Endothelial cell of umbilical vein (primary cell): ENCODE results near the gene ZDHHC11. TPM values are rescaled to one million over a fixed set of nuclear protein-coding genes. Genes with fewer than 3 reads are reported as not detected.
A peak's percentile ranks its signal among the peaks of the same experiment; 100 is the strongest.

Experiments used
- BruUV-seq: library from RNA; stranded (reverse); fragments of 400-500 nt; replicated peaks from 2 replicates; lab custom pipeline; 2021; lab: Mats Ljungman, UMichigan
- CTCF ChIA-PET: fragments of 300-600, 350-600 bp; sonication (Branson Sonifier 250); formaldehyde crosslinking; loops from one replicate; lab custom pipeline; 2021; ENCODE audit warnings: antibody characterized with exemption, inconsistent platforms; lab: Charles Lee
- POLR2A ChIA-PET: fragments of 300-600, 350-600 bp; sonication (Branson Sonifier 250); formaldehyde crosslinking; loops from one replicate; lab custom pipeline; 2021; ENCODE audit warnings: antibody characterized with exemption, inconsistent platforms; lab: Charles Lee
- DNase-seq: peaks from one replicate; pipeline ENCODE4 v3.0.0-alpha.2; 2011; ENCODE audit warnings: low read depth, low spot score
- FAIRE-seq: peaks from 2 replicates; lab custom pipeline; 2011; peaks lifted over from hg19 to GRCh38; lab: Jason Lieb, UNC
- H2AFZ ChIP-seq: 2 replicates; pipeline ENCODE4 v1.6.0; 2012; ENCODE audit warnings: low read depth, low read length, control low read depth, inconsistent platforms
- H3K27ac ChIP-seq: 2 replicates; pipeline ENCODE4 v1.5.1; 2011; ENCODE audit warnings: low read depth, mild to moderate bottlenecking, control low read depth, low read length, moderate library complexity; ENCODE audit not compliant: insufficient read depth
- H3K27me3 ChIP-seq, 2 experiments: 2 replicates each; pipeline versions ENCODE4 v1.6.0 to v1.6.1; 2011; ENCODE audit warnings: low read length in 2 of 2, mixed read lengths in 1 of 2; ENCODE audit not compliant: control insufficient read depth in 2 of 2, insufficient read depth in 2 of 2
- H3K36me3 ChIP-seq, 2 experiments: 2 replicates in 1 of 2; 3 replicates in 1 of 2; pipeline ENCODE4 v1.5.1; 2011; ENCODE audit warnings: low read length in 2 of 2, mild to moderate bottlenecking in 1 of 2, moderate library complexity in 1 of 2; ENCODE audit not compliant: control insufficient read depth in 2 of 2, insufficient read depth in 2 of 2; ENCODE audit errors: extremely low read depth in 1 of 2
- H3K4me1 ChIP-seq: 3 replicates; pipeline ENCODE4 v1.5.1; 2011; ENCODE audit warnings: mild to moderate bottlenecking, low read length; ENCODE audit not compliant: control insufficient read depth, insufficient read depth; ENCODE audit errors: extremely low read depth
- H3K4me2 ChIP-seq: 2 replicates; pipeline ENCODE4 v1.6.1; 2011; ENCODE audit warnings: low read length, control low read depth, mixed read lengths; ENCODE audit not compliant: insufficient read depth
- H3K4me3 ChIP-seq, 3 experiments: fragments of 200-600 bp in 1 of 3; sonication (generic), shearing (Covaris generic) in 1 of 3; replicated peaks in 1 of 3; 2 replicates each; pipeline ENCODE4 v1.5.1; 2011 to 2016; ENCODE audit warnings: control low read depth in 3 of 3, low read length in 3 of 3, mild to moderate bottlenecking in 2 of 3, inconsistent platforms in 1 of 3, low read depth in 1 of 3, moderate library complexity in 1 of 3; ENCODE audit not compliant: insufficient read depth in 1 of 3
- H3K79me2 ChIP-seq: 2 replicates; pipeline ENCODE4 v1.6.0; 2012; ENCODE audit warnings: low read length, inconsistent platforms; ENCODE audit not compliant: control insufficient read depth, insufficient read depth
- H3K9ac ChIP-seq: replicated peaks from 2 replicates; pipeline ENCODE3; 2011; ENCODE audit warnings: low read length, control low read depth; ENCODE audit not compliant: insufficient read depth; ENCODE audit errors: extremely low read depth
- H3K9me1 ChIP-seq: replicated peaks from 3 replicates; pipeline ENCODE4 v1.6.0; 2011; ENCODE audit warnings: mild to moderate bottlenecking, low read length; ENCODE audit not compliant: control insufficient read depth, insufficient read depth; ENCODE audit errors: extremely low read depth
- H3K9me3 ChIP-seq: replicated peaks from 2 replicates; pipeline ENCODE4 v1.5.1; 2012; ENCODE audit warnings: low read length, inconsistent platforms; ENCODE audit not compliant: control insufficient read depth, insufficient read depth
- H4K20me1 ChIP-seq: replicated peaks from 2 replicates; pipeline ENCODE3; 2011; ENCODE audit warnings: mild to moderate bottlenecking, low read length; ENCODE audit not compliant: control insufficient read depth, insufficient read depth; ENCODE audit errors: extremely low read depth
- EZH2 ChIP-seq: IDR thresholded peaks from 2 replicates; pipeline ENCODE4 v1.6.1; 2012; ENCODE audit warnings: borderline replicate concordance, low read depth, mild to moderate bottlenecking, moderate library complexity, low read length, inconsistent platforms; ENCODE audit not compliant: severe bottlenecking
- FOS ChIP-seq: IDR thresholded peaks from 2 replicates; pipeline ENCODE4 v1.6.1; 2011; ENCODE audit warnings: mild to moderate bottlenecking, low read length, moderate library complexity, borderline replicate concordance; ENCODE audit not compliant: insufficient read depth
- GATA2 ChIP-seq: IDR thresholded peaks from 2 replicates; pipeline ENCODE4 v1.7.0; 2011; ENCODE audit warnings: low read depth, mild to moderate bottlenecking, moderate library complexity, mixed read lengths, low read length; ENCODE audit not compliant: insufficient read length, insufficient read depth
- JUN ChIP-seq: IDR thresholded peaks from 2 replicates; pipeline ENCODE4 v1.6.1; 2011; ENCODE audit warnings: borderline replicate concordance, low read depth; ENCODE audit not compliant: insufficient read length, insufficient read depth
- MYC ChIP-seq: IDR thresholded peaks from one replicate; pipeline ENCODE4 v1.6.1; 2011; ENCODE audit warnings: mild to moderate bottlenecking, low read depth, low read length
- POLR2A ChIP-seq: IDR thresholded peaks from 2 replicates; pipeline ENCODE4 v1.6.1; 2012; ENCODE audit warnings: low read depth, mild to moderate bottlenecking, control low read depth, low read length
- POLR2AphosphoS5 ChIP-seq: IDR thresholded peaks from 2 replicates; pipeline ENCODE4 v1.6.1; 2012; ENCODE audit warnings: low read depth, mild to moderate bottlenecking, control low read depth, low read length, moderate library complexity; ENCODE audit not compliant: insufficient read depth
- dilution Hi-C: fragments of 300-500 bp; cut with MboI; formaldehyde crosslinking; loops from one replicate; pipeline ENCODE4 v1.15.0; 2019; ENCODE audit warnings: low sequenced_read_pairs; ENCODE audit not compliant: extremely low pct_ligation_motif_present
- intact Hi-C: fragments of 100-400 bp; cut with micrococcal nuclease; formaldehyde crosslinking; loops from one replicate; pipeline ENCODE4 v1.10.0; 2022
- polyA plus RNA-seq, 4 experiments: library from polyadenylated mRNA; depleted of rRNA in 3 of 4; stranded (reverse) in 3 of 4; unstranded in 1 of 4; fragments of >200 nt; gene quantifications; 2 replicates each; pipeline versions ENCODE4 v1.2.1 to v1.2.3, GENCODE V29; 2011 to 2012; ENCODE audit warnings: missing spikeins in 1 of 4
- total RNA-seq: library from RNA; stranded (reverse); gene quantifications from 2 replicates; pipeline ENCODE4 v1.2.3, GENCODE V29; 2021
- TF ChIP-seq, protein P1 (sequence below), 2 donors: IDR thresholded peaks; 1 replicate in 1 of 2; 2 replicates in 1 of 2; pipeline ENCODE4 v1.5.1; 2011; ENCODE audit warnings: low read length in 2 of 2, mild to moderate bottlenecking in 2 of 2, moderate library complexity in 2 of 2, control low read depth in 1 of 2, inconsistent platforms in 1 of 2, low read depth in 1 of 2; ENCODE audit not compliant: insufficient read depth in 1 of 2; ENCODE audit errors: extremely low read depth in 1 of 2
- TF ChIP-seq, protein P2 (sequence below): IDR thresholded peaks from 2 replicates; pipeline ENCODE4 v1.6.1; 2011; ENCODE audit not compliant: insufficient read depth, insufficient read length

ZDHHC11 gene
- total and polyA plus RNA-seq, 2 donors (not counting 3 experiments of a cell fraction or from before 2014, with no cell fraction given), result 0.35 to 4.4 TPM

GRCh38 chr5:891117-891836 is 40.5 kb upstream of the ZDHHC11 start:
- no peaks in the 10 kb centered on the region for H3K9me3 ChIP-seq
- peaks cover 0 to 30% of the 10 kb centered on the region in 2 experiments for H3K36me3 ChIP-seq
- ChIA-PET POLR2A (no interaction called here), CTCF (interaction anchor here (1.1 to 4.7 kb wide), 3 partner anchors 11 to 222 kb away, joined by 3 to 29 read pairs (median 6); no protein-coding TSS in a partner anchor)
- H3K9ac ChIP-seq, result peak overlapping the region; percentile 72
- dilution Hi-C loops (no loop called here), intact Hi-C loops (no loop called here)
- H3K27ac ChIP-seq, result no peak overlapping the region
- BruUV-seq, result no TSS peak
- peak overlapping the region; percentile 9 for H3K4me2 ChIP-seq
- no peak overlapping the region for H2AFZ ChIP-seq
- peak; percentile 53 for FAIRE-seq
- no peaks in the 10 kb centered on the region for H3K27me3 ChIP-seq
- peak overlapping the region in 2 of 3 experiments; percentile 63 to 69 for H3K4me3 ChIP-seq
- peaks cover 64% of the 10 kb centered on the region for H3K79me2 ChIP-seq
- H3K9me1 ChIP-seq, result no peaks in the 10 kb centered on the region
- TF ChIP-seq POLR2AphosphoS5, result no peak
- TF ChIP-seq FOS, result no peak
- TF ChIP-seq, protein P1, sequence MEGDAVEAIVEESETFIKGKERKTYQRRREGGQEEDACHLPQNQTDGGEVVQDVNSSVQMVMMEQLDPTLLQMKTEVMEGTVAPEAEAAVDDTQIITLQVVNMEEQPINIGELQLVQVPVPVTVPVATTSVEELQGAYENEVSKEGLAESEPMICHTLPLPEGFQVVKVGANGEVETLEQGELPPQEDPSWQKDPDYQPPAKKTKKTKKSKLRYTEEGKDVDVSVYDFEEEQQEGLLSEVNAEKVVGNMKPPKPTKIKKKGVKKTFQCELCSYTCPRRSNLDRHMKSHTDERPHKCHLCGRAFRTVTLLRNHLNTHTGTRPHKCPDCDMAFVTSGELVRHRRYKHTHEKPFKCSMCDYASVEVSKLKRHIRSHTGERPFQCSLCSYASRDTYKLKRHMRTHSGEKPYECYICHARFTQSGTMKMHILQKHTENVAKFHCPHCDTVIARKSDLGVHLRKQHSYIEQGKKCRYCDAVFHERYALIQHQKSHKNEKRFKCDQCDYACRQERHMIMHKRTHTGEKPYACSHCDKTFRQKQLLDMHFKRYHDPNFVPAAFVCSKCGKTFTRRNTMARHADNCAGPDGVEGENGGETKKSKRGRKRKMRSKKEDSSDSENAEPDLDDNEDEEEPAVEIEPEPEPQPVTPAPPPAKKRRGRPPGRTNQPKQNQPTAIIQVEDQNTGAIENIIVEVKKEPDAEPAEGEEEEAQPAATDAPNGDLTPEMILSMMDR (IDR thresholded peaks at IDR 0.05; ENCODE audit: extremely low read depth in 1 of 2, insufficient read depth in 1 of 2, low read depth in 1 of 2, low read length in 2 of 2), result no peak
- TF ChIP-seq MYC, result no peak
- TF ChIP-seq POLR2A, result no peak
- TF ChIP-seq, protein P2, sequence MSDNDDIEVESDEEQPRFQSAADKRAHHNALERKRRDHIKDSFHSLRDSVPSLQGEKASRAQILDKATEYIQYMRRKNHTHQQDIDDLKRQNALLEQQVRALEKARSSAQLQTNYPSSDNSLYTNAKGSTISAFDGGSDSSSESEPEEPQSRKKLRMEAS, result no peak
- no peak for TF ChIP-seq JUN
- no peak for TF ChIP-seq EZH2
- TF ChIP-seq GATA2, result no peak
- DNase-seq, result no peak
- no peaks in the 10 kb centered on the region for H4K20me1 ChIP-seq
- peaks cover 14% of the 10 kb centered on the region for H3K4me1 ChIP-seq
